ENCODE data around the gene EDARADD. TPM values are rescaled to one million over a fixed set of nuclear protein-coding genes. Genes with fewer than 3 reads are reported as not detected.
A peak's percentile ranks its signal among the peaks of the same experiment; 100 is the strongest.
"Not testable (repeated sequence)": the region's sequence is repeated elsewhere in the genome, so short reads cannot be mapped to it uniquely, and the experiment has no call there.

Gene EDARADD
- total and polyA plus RNA-seq, 7 experiments from 2014 or later, result 0.38 to 6.6 (median 0.73) TPM; not detected in 2

DNA sequence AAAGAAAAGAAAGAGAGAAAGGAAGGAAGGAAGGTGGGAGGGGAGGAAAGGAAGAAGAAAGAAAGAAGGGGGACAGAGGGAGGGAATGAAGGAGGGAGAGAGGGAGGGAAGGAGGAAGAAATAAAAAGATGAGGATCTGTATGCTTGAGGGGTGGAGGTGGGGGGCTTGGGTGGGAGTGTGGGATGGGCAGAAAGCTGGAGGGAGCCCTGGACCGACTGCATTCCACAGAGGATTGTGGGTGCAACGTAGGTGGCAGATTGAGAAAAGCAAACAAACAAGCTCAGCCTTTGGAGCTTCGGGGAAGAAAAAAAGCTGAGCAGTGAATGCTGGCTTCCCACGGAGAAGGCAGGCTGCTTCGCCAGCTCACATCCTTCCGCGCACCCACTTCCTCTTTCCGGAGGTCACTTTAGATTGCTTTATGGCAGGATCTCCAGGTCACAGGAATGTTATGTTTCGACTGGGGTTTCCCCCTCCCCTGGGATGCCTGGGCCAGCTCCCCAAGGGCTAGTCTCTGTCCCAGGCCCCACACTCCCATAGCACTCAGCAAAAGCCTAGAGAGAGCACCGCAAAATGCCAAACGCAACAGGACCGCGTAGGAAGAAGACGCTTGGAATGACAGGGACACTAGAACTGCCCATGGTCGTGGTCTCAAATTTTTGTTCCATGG lies 109.0 kb downstream of the EDARADD start:
- peak overlapping the region; percentile 27 for H3K4me3 ChIP-seq (ENCODE audit: low read length)
- H3K9me3 Mint-ChIP-seq, result peaks cover 0 to 2% (median 0%) of the 10 kb centered on the region in 11 donors
- ATAC-seq (peak; percentile 46), DNase-seq (no peak)
- H3K27ac ChIP-seq (ENCODE audit: low read depth, low read length), result no peak overlapping the region
- H3K27me3 Mint-ChIP-seq, result peaks cover 0 to 12% (median 0%) of the 10 kb centered on the region in 5 donors
- no peaks in the 10 kb centered on the region for H3K36me3 Mint-ChIP-seq
- H3K36me3 ChIP-seq (ENCODE audit: control insufficient read depth in 2 of 3, insufficient read depth in 3 of 3, low read length in 3 of 3), result no peaks in the 10 kb centered on the region
- H3K27ac Mint-ChIP-seq, result peak overlapping the region in 8 of 9 donors; percentile 12 to 82 (median 42)
- peaks cover 0 to 11% of the 10 kb centered on the region in 2 donors for H3K4me1 ChIP-seq (ENCODE audit: control insufficient read depth in 2 of 2, insufficient read depth in 2 of 2, low read length in 2 of 2)
- peaks cover 8 to 15% (median 13%) of the 10 kb centered on the region in 7 donors for H3K4me1 Mint-ChIP-seq
- intact Hi-C loops (cut with micrococcal nuclease), result no loop called here
- H3K27me3 ChIP-seq (ENCODE audit: control insufficient read depth in 2 of 2, insufficient read depth in 2 of 2, low read length in 2 of 2), result no peaks in the 10 kb centered on the region
- no peaks in the 10 kb centered on the region for H3K9me3 ChIP-seq (ENCODE audit: control insufficient read depth in 2 of 3, low read length in 3 of 3)
- ChIA-PET CTCF (interaction anchor here (0.6 to 1.4 kb wide), 3 partner anchors 11 to 486 kb away, joined by 3 read pairs; no protein-coding TSS in a partner anchor), POLR2A (interaction anchor here (0.7 kb wide), 1 partner anchor 21 kb away, joined by 3 read pairs; the partner anchor contains the start of gene LGALS8)
- peak overlapping the region; percentile 31 to 80 (median 63) for H3K4me3 Mint-ChIP-seq

DNA sequence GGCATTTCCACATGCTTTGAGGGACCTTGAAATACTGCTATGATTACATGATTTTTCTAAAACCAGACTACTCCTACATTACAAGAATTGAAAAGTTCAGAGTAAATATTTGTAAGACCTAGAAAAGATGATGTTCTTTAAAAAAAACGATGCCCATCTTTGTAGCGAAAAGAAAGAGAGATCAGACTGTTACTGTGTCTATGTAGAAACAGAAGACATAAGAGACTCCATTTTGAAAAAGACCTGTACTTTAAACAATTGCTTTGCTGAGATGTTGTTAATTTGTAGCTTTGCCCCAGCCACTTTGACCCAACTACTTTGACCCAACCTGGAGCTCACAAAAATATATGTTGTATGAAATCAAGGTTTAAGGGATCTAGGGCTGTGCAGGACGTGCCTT lies 110.3 kb downstream of the EDARADD start:
- H3K27ac ChIP-seq (ENCODE audit: low read depth, low read length); DNase-seq; H3K9me3 ChIP-seq (ENCODE audit: control insufficient read depth in 2 of 3, low read length in 3 of 3); H3K4me3 Mint-ChIP-seq; H3K9me3 Mint-ChIP-seq; H3K27me3 ChIP-seq (ENCODE audit: control insufficient read depth in 2 of 2, insufficient read depth in 2 of 2, low read length in 2 of 2); intact Hi-C loops (cut with micrococcal nuclease); H3K36me3 ChIP-seq (ENCODE audit: control insufficient read depth in 2 of 3, insufficient read depth in 3 of 3, low read length in 3 of 3); H3K36me3 Mint-ChIP-seq; H3K4me3 ChIP-seq (ENCODE audit: low read length); CTCF ChIA-PET; POLR2A ChIA-PET; ATAC-seq: not testable (repeated sequence)
- peaks cover 3 to 11% of the 10 kb centered on the region in 2 donors for H3K4me1 ChIP-seq (ENCODE audit: control insufficient read depth in 2 of 2, insufficient read depth in 2 of 2, low read length in 2 of 2)
- H3K4me1 Mint-ChIP-seq, result peaks cover 8 to 20% (median 13%) of the 10 kb centered on the region in 7 donors
- peak overlapping the region in 1 of 9 donors; percentile 22 for H3K27ac Mint-ChIP-seq
- H3K27me3 Mint-ChIP-seq, result peaks cover 0 to 14% (median 0%) of the 10 kb centered on the region in 5 donors

DNA sequence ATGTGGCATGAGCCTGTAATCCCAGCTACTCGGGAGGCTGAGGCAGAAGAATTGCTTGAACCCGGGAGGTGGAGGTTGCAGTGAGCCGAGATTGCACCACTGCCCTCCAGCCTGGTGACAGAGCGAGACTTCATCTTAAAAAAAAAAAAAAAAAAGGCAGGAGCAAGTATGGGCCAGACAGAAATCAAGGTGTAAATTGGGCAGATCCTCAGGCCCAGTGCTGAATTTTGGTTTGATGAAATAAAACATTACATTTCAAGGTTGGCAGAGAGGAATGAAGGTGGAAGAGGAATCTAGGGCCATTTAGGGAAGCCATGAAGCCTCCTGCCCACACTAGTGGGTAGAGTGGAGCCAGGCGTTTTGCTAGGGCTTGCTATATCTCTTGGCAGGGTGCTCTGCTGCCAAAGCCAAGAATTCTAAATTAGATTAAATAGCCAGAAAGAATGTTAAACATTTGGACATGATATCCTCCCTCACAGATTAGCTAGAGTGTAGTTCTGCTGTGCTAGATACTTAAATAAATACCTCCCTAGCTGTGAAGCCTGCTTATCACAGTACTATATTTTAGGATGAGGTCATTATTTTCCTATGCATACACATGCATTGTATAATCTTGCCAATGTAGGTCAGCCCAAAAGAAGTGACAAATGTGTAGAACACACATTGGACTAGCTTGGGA lies 113.1 kb downstream of the EDARADD start:
- Mint-ChIP-seq H3K36me3 (no peaks in the 10 kb centered on the region), H3K27ac (no peak overlapping the region), H3K4me1 (peaks cover 8 to 27% (median 13%) of the 10 kb centered on the region in 7 donors), H3K9me3 (peaks cover 0 to 2% (median 0%) of the 10 kb centered on the region in 11 donors), H3K27me3 (peaks cover 0 to 24% (median 0%) of the 10 kb centered on the region in 5 donors), H3K4me3 (no peak overlapping the region)
- no peaks in the 10 kb centered on the region for H3K27me3 ChIP-seq (ENCODE audit: control insufficient read depth in 2 of 2, insufficient read depth in 2 of 2, low read length in 2 of 2)
- DNase-seq (no peak), ATAC-seq (no peak)
- ChIA-PET POLR2A (no interaction called here), CTCF (no interaction called here)
- intact Hi-C loops (cut with micrococcal nuclease), result no loop called here
- no peaks in the 10 kb centered on the region for H3K9me3 ChIP-seq (ENCODE audit: control insufficient read depth in 2 of 3, low read length in 3 of 3)
- peaks cover 3 to 11% of the 10 kb centered on the region in 2 donors for H3K4me1 ChIP-seq (ENCODE audit: control insufficient read depth in 2 of 2, insufficient read depth in 2 of 2, low read length in 2 of 2)
- H3K36me3 ChIP-seq (ENCODE audit: control insufficient read depth in 2 of 3, insufficient read depth in 3 of 3, low read length in 3 of 3), result no peaks in the 10 kb centered on the region
- H3K27ac ChIP-seq (ENCODE audit: low read depth, low read length), result no peak overlapping the region
- no peak overlapping the region for H3K4me3 ChIP-seq (ENCODE audit: low read length)

DNA sequence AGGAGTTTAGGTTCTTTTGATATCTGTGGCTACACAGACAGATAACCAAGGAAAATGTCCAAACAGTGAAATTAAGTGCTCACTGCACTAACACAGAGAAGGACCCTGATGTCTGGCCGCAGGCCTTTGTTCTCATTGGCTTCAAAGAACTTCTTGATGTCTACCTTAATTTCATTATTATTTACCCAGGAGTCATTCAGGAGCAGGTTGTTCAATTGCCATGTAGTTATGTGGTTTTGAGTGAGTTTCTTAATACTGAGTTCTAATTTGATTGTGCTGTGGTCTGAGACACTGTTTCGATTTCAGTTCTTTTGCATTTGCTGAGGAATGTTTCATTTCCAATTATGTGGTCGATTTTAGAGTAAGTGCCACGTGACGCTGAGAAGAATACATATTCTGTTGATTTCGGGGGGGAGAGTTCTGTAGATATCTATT lies 114.5 kb downstream of the EDARADD start:
- Histone ChIP-seq H3K9me3 (ENCODE audit: control insufficient read depth in 2 of 3, low read length in 3 of 3) (no peaks in the 10 kb centered on the region), H3K4me1 (ENCODE audit: control insufficient read depth in 2 of 2, insufficient read depth in 2 of 2, low read length in 2 of 2) (peaks cover 0 to 3% of the 10 kb centered on the region in 2 donors), H3K27ac (ENCODE audit: low read depth, low read length) (no peak overlapping the region), H3K27me3 (ENCODE audit: control insufficient read depth in 2 of 2, insufficient read depth in 2 of 2, low read length in 2 of 2) (no peaks in the 10 kb centered on the region), H3K4me3 (ENCODE audit: low read length) (no peak overlapping the region), H3K36me3 (ENCODE audit: control insufficient read depth in 2 of 3, insufficient read depth in 3 of 3, low read length in 3 of 3) (no peaks in the 10 kb centered on the region)
- ChIA-PET CTCF (no interaction called here), POLR2A (no interaction called here)
- Mint-ChIP-seq H3K4me1 (peaks cover 0 to 13% (median under 1%) of the 10 kb centered on the region in 7 donors), H3K9me3 (peaks cover 0 to 2% (median 0%) of the 10 kb centered on the region in 11 donors), H3K36me3 (no peaks in the 10 kb centered on the region), H3K27ac (no peak overlapping the region), H3K27me3 (peaks cover 0 to 17% (median 0%) of the 10 kb centered on the region in 5 donors), H3K4me3 (no peak overlapping the region)
- no peak for ATAC-seq
- intact Hi-C loops (cut with micrococcal nuclease), result no loop called here
- no peak for DNase-seq

DNA sequence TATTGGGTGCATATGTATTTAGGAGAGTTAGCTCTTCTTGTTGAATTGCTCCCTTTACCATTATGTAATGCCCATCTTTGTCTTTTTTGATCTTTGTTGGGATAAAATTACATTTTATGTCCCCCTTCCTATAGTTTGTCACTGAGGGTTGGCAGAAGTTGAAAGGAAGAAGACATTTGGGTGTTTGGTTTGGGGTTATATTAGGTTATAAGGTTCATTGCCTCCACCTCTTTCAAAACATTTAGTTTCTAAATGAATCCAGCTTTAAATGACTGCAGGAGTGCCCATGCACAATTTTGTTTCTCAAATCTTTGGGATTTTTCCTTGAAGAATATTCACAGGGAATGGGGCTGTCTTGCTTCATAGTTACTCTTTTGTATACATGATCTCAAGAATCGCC lies 115.1 kb downstream of the EDARADD start:
- no peaks in the 10 kb centered on the region for H3K27me3 ChIP-seq (ENCODE audit: control insufficient read depth in 2 of 2, insufficient read depth in 2 of 2, low read length in 2 of 2)
- H3K4me1 Mint-ChIP-seq, result peaks cover 0 to 13% (median 0%) of the 10 kb centered on the region in 7 donors
- H3K27ac Mint-ChIP-seq, result no peak overlapping the region
- H3K27me3 Mint-ChIP-seq, result peaks cover 0 to 17% (median 0%) of the 10 kb centered on the region in 5 donors
- ATAC-seq (no peak), DNase-seq (no peak)
- CTCF ChIA-PET, result no interaction called here
- H3K4me1 ChIP-seq (ENCODE audit: control insufficient read depth in 2 of 2, insufficient read depth in 2 of 2, low read length in 2 of 2), result peaks cover 0 to 3% of the 10 kb centered on the region in 2 donors
- H3K27ac ChIP-seq (ENCODE audit: low read depth, low read length), result no peak overlapping the region
- H3K36me3 ChIP-seq (ENCODE audit: control insufficient read depth in 2 of 3, insufficient read depth in 3 of 3, low read length in 3 of 3), result no peaks in the 10 kb centered on the region
- no peaks in the 10 kb centered on the region for H3K9me3 ChIP-seq (ENCODE audit: control insufficient read depth in 2 of 3, low read length in 3 of 3)
- no peaks in the 10 kb centered on the region for H3K36me3 Mint-ChIP-seq
- no peak overlapping the region for H3K4me3 Mint-ChIP-seq
- POLR2A ChIA-PET, result no interaction called here
- intact Hi-C loops (cut with micrococcal nuclease), result no loop called here
- no peak overlapping the region for H3K4me3 ChIP-seq (ENCODE audit: low read length)
- H3K9me3 Mint-ChIP-seq, result no peaks in the 10 kb centered on the region

GRCh38 chr1:236509647-236510401 lies 115.7 kb downstream of the EDARADD start:
- H3K27me3 ChIP-seq (ENCODE audit: control insufficient read depth in 2 of 2, insufficient read depth in 2 of 2, low read length in 2 of 2), result no peaks in the 10 kb centered on the region
- H3K27ac Mint-ChIP-seq, result no peak overlapping the region
- H3K9me3 Mint-ChIP-seq, result no peaks in the 10 kb centered on the region

More at GRCh38 chr1:236509647-236510401, 115.7 kb downstream of the EDARADD start:
- H3K4me3 Mint-ChIP-seq, result no peak overlapping the region
- no peak overlapping the region for H3K4me3 ChIP-seq (ENCODE audit: low read length)
- ChIA-PET POLR2A (no interaction called here), CTCF (no interaction called here)
- no peaks in the 10 kb centered on the region for H3K9me3 ChIP-seq (ENCODE audit: control insufficient read depth in 2 of 3, low read length in 3 of 3)
- H3K27me3 Mint-ChIP-seq, result peaks cover 0 to 16% (median 0%) of the 10 kb centered on the region in 5 donors
- no peak overlapping the region for H3K27ac ChIP-seq (ENCODE audit: low read depth, low read length)
- ATAC-seq, result no peak
- H3K4me1 Mint-ChIP-seq, result peaks cover 0 to 13% (median 0%) of the 10 kb centered on the region in 7 donors
- H3K36me3 Mint-ChIP-seq, result no peaks in the 10 kb centered on the region
- H3K36me3 ChIP-seq (ENCODE audit: control insufficient read depth in 2 of 3, insufficient read depth in 3 of 3, low read length in 3 of 3), result no peaks in the 10 kb centered on the region
- peaks cover 0 to 3% of the 10 kb centered on the region in 2 donors for H3K4me1 ChIP-seq (ENCODE audit: control insufficient read depth in 2 of 2, insufficient read depth in 2 of 2, low read length in 2 of 2)
- DNase-seq, result no peak
- intact Hi-C loops (cut with micrococcal nuclease), result no loop called here
